Activated CD4-positive, CD25-positive, alpha-beta regulatory T cell (primary cell): ENCODE measurements around the gene GRIN3B.
"Not testable (repeated sequence)": the region's sequence is repeated elsewhere in the genome, so short reads cannot be mapped to it uniquely, and the experiment has no call there.

Source experiments
- DNase-seq, 4 experiments: peaks; one replicate each; lab custom pipeline; 2025; lab: John Stamatoyannopoulos, UW

The GRIN3B gene

GRCh38 chr19:1019980-1020867 lies 20.0 kb downstream of the GRIN3B start:
- DNase-seq, result no peak

DNA sequence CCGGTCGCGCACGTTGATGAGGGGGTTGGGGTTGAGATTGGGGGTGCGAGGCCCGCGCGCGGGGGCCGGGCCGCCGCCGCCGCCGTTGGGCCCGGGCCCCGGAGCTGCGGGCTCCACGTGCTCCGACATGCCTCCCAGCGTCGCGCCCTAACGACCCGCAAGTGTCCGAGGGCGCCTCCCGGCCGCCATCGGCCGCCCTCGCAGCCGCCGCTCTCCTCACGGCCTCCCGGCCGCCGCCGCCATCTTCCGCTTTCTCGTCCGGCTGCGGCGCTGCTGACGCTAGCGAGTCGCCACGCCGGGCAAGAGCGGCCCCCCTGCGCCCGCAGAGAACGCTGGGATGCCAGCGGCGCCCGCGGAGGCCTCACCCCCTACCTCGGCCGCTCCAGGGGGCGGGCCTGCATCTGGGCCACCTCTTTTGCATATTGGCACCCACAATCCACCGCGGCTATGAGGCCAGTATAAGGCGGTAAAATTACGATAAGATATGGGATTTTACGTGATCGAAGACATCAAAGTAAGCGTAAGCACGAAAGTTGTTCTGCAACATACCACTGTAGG lies 20.7 kb downstream of the GRIN3B start, which contains the start of gene TMEM259:
TSS of gene TMEM259 (minus strand) at position 256 of the 558 bp plus-strand sequence. CDS start at position 129, 127 bp downstream.
- peak; percentile 91 to 97 (median 96) for DNase-seq

- not testable (repeated sequence) for DNase-seq
Observed at GRCh38 chr19:1023883-1024188, 23.6 kb downstream of the GRIN3B start.

DNA sequence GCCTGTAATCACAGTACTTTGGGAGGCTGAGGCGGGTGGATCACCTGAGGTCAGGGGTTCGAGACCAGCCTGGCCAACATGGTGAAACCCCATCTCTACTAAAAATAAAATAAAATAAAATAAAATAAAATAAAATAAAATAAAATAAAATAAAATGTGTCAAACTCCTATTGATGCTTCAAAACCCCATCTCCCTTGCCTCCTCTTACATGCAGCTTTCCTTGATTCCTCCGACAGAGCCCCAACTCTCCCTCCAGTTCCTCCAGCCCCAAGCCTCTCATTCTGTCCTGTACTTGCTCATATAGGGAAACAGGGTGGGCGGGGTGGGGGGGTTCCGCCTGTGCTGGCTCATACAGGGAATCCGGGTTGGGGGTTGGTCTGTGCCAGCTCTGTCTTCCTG lies 24.9 kb downstream of the GRIN3B start:
- not testable (repeated sequence) for DNase-seq

- DNase-seq, result peak in 3 of 4 experiments; percentile 27 to 40 (median 30)
Observed at GRCh38 chr19:1025960-1026782, 26.0 kb downstream of the GRIN3B start, which contains the start of gene CNN2. Gene CNN2, plus strand, starts transcription at chr19:1026608. Its CDS starts 54 bp downstream, at chr19:1026662.

- no peak for DNase-seq
Observed at GRCh38 chr19:1026783-1027649, 26.8 kb downstream of the GRIN3B start.

- DNase-seq, result no peak
Observed at GRCh38 chr19:1027650-1028061, 27.4 kb downstream of the GRIN3B start.

DNA sequence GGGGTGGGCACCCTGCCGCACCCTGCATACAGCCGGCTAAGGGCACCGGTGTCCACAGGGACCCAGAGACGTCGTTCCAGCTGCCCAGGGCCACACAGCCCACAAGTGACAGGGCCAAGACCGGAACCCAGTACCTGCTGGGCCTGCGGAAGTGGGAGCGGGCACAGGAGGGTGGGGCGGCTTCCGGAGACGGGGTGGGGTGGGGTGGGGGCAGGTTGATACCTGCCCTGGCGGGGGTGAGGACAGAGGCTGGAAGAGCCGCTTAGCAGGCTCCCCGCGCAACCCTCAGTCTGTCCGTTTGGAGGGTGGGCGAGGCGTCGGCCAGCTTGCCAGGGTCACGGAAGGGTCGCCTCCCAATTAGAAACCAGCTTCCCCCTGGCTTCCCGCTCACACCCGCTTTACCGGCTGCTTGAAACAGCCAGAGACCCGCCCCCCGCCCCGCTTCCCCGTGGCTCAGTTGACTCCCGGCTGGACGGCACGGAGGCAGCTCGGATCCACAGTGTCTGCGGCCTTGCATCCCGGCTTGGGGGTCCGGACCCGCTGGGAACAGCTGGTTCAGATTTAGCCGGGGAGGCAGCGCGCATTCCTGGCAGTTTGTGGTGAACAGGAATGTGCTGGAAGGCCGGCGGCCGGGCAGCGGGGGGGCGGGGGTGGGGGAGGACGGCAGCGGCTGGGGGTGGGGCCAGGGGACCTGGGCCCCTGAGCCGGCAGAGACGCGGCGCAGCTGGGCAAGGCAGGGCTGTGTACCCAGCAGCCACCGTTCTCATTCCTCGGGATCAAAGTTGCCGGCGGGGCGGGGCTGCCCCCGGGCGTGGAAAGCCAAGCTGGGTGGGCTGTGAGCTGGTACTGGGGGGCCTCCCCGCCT lies 28.1 kb downstream of the GRIN3B start:
- peak in 3 of 4 experiments; percentile 32 to 74 (median 64) for DNase-seq

DNA sequence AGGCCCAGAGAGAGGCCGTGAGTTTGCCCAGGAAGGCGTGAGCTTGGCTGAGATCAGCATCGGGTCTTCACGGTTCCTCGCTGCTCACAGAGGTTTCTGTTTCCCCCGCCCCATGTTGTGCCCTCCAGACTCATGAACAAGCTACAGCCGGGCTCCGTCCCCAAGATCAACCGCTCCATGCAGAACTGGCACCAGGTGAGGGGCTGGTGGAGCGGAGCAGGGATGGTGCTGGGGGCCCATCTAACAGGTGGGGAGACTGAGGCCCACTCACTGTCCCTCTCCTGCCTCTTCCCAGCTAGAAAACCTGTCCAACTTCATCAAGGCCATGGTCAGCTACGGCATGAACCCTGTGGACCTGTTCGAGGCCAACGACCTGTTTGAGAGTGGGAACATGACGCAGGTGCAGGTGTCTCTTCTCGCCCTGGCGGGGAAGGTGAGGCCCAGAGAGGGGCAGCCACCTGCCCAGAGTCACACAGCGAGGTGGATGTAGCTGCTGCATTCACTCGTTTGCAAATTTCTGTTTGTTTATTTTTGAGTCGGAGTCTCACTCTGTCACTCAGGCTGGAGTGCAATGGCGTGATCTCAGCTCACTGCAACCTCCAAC lies 32.1 kb downstream of the GRIN3B start:
- no peak for DNase-seq

DNA sequence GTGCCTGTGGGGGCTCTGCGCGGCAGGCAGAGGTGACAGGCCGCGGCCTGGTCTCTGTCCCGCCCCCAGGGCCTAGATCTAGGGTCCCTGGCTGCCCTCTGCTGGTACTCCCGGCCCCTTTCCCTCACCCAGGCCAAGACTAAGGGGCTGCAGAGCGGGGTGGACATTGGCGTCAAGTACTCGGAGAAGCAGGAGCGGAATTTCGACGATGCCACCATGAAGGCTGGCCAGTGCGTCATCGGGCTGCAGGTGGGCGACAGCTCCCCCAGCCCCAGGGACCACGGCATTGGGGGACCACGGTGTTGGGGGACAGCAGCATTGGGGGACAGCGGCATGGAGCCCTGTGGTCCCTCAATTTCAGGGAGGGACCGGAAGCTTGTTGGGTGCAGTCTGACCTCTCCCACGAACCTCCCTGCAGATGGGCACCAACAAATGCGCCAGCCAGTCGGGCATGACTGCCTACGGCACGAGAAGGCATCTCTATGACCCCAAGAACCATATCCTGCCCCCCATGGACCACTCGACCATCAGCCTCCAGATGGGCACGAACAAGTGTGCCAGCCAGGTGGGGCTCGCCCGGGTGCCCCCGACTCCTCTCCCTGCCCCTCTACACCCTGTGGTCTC lies 35.9 kb downstream of the GRIN3B start:
- DNase-seq, result no peak

DNA sequence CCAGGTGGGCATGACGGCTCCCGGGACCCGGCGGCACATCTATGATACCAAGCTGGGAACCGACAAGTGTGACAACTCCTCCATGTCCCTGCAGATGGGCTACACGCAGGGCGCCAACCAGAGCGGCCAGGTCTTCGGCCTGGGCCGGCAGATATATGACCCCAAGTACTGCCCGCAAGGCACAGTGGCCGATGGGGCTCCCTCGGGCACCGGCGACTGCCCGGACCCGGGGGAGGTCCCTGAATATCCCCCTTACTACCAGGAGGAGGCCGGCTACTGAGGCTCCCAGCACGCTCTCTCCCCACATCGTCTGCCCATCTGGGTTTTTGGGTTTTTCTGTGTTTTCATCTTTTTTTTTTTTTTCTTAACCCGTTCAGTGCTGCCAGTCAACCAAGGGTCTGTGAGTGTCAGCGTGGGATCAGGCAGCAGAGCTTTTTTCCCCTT lies 37.4 kb downstream of the GRIN3B start:
- DNase-seq, result no peak

- DNase-seq, result no peak
Observed at GRCh38 chr19:1038978-1039645, 38.9 kb downstream of the GRIN3B start.

DNA sequence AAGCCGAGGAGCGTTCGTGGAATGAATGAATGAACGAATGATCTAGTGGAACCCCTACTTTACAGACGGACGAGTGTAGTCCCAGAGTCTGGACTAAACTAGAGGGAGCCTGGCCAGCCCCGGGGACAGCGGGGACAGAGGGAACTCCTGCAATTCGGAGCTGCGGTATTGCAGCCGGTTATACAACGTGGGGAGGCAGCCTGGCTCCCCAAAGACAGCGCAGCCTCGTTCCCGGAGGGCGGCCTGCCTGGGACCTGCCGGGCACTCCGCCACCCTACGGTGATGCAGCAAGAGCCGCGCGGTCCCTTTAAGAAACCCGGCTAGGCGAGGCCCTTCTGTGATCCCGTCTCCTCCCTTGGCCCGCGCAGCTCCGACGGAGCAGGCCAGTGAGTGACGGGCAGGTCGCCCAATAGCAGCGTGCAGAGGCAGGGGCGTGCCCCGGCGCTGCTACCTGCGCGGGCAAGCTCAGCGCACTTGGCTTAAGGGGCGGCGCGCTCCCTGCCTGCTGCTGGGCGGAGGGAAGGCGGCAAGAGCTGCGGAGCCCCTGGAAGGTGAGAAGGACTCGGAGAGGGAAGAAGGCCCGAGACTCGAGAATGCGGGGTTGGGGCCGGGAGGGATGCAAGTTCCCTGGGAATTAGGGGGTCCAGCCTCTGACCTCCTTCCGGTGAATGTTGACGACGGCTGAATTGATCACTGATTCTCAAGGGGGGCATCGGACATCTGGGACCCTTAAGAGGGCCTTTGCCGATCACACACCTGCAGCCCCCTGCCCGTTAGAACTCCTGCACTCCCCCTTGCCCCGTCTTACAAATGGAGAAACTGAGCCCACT lies 39.6 kb downstream of the GRIN3B start, which contains the start of gene ABCA7:
TSS of gene ABCA7 (plus strand) at position 462 of the 830 bp plus-strand sequence. CDS start 1,255 bp downstream, outside the sequence.
- DNase-seq, result peak; percentile 95 to 99 (median 97)

DNA sequence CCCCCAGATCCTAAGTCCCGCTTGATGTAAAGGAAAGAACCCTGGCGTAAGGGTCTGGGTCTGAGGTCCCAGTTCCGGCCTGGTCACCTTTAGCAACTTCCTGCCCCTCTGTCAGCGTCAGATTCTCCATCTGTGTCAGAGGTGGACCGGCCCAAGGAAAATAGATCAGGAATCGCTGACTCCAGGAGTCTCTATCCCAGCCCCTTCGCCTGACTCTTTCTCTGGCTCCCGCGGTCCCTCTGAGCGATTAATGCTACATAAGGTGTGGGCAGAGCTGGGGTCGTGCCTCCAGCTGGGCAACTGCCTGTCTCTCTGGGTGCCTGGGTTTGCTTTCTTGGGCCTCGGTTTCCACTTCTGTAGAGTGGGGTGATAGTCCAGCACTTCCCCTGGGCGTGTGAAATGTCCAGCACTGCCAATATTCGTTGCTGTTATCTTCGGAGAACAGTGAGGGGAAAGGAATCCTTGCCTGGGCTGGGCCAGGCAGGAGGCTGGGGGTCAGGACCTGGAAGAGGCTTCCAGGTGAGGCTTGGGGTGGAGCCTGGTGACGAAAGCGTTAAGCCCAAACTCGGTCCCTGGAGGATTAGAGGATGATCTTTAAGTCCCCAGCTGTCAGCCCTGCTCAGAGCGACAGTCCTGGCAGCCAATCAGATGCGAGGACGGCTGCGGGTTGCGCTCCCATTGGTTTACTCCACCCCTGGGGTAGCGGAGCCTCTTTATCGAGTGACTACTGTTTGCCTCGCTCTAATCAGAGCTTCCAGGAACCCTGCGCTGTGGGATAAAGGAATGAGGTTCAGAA lies 40.5 kb downstream of the GRIN3B start:
- DNase-seq, result peak; percentile 68 to 82 (median 74)

DNA sequence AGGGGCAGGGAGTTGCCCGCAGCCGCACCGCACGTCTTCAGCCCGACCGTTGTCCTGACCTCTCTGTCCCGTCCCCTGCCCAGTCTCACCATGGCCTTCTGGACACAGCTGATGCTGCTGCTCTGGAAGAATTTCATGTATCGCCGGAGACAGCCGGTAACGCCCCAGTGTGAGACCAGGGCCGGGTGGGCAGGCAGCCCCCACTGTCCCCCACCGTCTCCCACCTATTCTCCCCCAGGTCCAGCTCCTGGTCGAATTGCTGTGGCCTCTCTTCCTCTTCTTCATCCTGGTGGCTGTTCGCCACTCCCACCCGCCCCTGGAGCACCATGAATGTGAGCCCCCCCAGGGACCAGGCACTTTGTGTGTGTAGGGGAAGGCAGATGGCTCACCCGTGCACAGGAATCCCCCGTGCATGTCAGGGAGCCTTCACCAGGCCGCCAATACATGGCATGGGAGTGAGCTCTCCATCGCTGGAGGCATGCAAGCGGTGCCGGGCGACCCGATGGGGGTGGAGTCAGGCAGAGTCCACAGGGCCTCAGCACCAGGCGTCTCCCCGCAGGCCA lies 41.1 kb downstream of the GRIN3B start:
- no peak for DNase-seq

- DNase-seq, result no peak
Observed at GRCh38 chr19:1041835-1042685, 41.8 kb downstream of the GRIN3B start.
